Right atrium auricular region (tissue), 2 donors: Measurements from ENCODE around the gene COL4A4. TPM values are rescaled to one million over a fixed set of nuclear protein-coding genes. Genes with fewer than 3 reads are reported as not detected.

Experiments used
- DNase-seq: peaks from one replicate; pipeline ENCODE4 v3.0.0-alpha.2; 2019; ENCODE audit warnings: low spot score
- H3K27ac ChIP-seq, 2 donors: fragments of 200-600 bp; sonication (generic); 1 replicate in 1 of 2; 2 replicates in 1 of 2; pipeline ENCODE4 v1.5.1; 2016 to 2019
- H3K27me3 ChIP-seq, 2 donors: fragments of 200-600 bp; sonication (generic); one replicate each; pipeline versions ENCODE4 v1.5.1 to v1.6.0; 2017 to 2019
- H3K36me3 ChIP-seq: fragments of 200-600 bp; sonication (generic); one replicate; pipeline ENCODE4 v1.5.1; 2016
- H3K4me1 ChIP-seq, 2 donors: fragments of 200-600 bp; sonication (generic); one replicate each; pipeline versions ENCODE4 v1.5.1 to v1.6.0; 2017 to 2019
- H3K4me3 ChIP-seq, 2 donors: fragments of 200-600 bp; sonication (generic); 1 replicate in 1 of 2; 2 replicates in 1 of 2; pipeline ENCODE4 v1.5.1; 2017 to 2019; ENCODE audit warnings: mild to moderate bottlenecking in 1 of 2, moderate library complexity in 1 of 2
- H3K9me3 ChIP-seq, 2 donors: fragments of 200-600 bp; sonication (generic); one replicate each; pipeline ENCODE4 v1.5.1; 2019
- CTCF ChIP-seq, 2 donors: fragments of 200-600 bp; sonication (generic); IDR thresholded peaks; one replicate each; pipeline ENCODE4 v1.5.1; 2019; ENCODE audit warnings: antibody characterized with exemption in 2 of 2
- total RNA-seq, 2 donors: library from RNA; depleted of rRNA; stranded (reverse); fragments of >200 nt; gene quantifications; one replicate each; pipeline ENCODE4 v1.1.0, GENCODE V29; 2016

COL4A4 gene
- total RNA-seq, 2 donors from 2014 or later: 3.8 to 10.0 TPM

GRCh38 chr2:226953206-226953605 is 210.8 kb downstream of the COL4A4 start:
- no peak for DNase-seq
- Histone ChIP-seq H3K4me3 (no peak overlapping the region), H3K4me1 (peaks cover 0 to 5% of the 10 kb centered on the region in 2 donors), H3K9me3 (peaks cover 0 to 5% of the 10 kb centered on the region in 2 donors), H3K36me3 (no peaks in the 10 kb centered on the region), H3K27ac (no peak overlapping the region), H3K27me3 (no peaks in the 10 kb centered on the region)
- no peak for TF ChIP-seq CTCF (IDR thresholded peaks at IDR 0.05)

Other genes starting within 250 kb of the COL4A4 start
- gene COL4A3, start 419 bp upstream of the COL4A4 start, total RNA-seq: 1 to 10 TPM; 2.7 to 8.0 TPM
- 100 to 1,000 TPM in 1 of 2 donors, 10 to 100 TPM in 1; 93.1 to 116 TPM for gene MFF, start 161.0 kb upstream of the COL4A4 start, total RNA-seq
- gene TM4SF20, start 215.1 kb upstream of the COL4A4 start, total RNA-seq: not detected
- not detected for gene SCYGR1, start 223.7 kb upstream of the COL4A4 start, total RNA-seq